ENCODE data around the gene DPYSL5.

The DPYSL5 gene

DNA sequence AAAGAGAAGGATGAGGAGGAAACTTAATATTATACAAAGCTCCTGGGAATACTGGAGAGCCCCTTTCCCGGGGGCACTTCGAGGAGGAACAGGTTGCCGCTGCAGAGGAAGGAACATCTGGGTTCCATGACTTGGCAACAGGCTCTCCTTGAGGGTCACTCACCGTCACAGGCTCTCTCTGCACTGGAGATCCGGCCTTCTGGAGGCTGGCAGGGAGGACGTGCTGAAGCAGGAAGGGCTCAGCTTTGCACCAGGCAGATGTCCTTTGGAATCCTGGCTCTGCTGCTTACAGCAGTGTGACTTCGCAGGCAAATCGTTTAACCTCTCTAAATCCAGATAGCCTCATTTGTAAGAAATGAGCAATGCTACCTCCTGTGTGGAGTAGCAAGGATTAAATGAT lies 2.9 kb upstream of the DPYSL5 start:
- DNase-seq (ENCODE audit: low read depth in 2 of 2): no peak

DNA sequence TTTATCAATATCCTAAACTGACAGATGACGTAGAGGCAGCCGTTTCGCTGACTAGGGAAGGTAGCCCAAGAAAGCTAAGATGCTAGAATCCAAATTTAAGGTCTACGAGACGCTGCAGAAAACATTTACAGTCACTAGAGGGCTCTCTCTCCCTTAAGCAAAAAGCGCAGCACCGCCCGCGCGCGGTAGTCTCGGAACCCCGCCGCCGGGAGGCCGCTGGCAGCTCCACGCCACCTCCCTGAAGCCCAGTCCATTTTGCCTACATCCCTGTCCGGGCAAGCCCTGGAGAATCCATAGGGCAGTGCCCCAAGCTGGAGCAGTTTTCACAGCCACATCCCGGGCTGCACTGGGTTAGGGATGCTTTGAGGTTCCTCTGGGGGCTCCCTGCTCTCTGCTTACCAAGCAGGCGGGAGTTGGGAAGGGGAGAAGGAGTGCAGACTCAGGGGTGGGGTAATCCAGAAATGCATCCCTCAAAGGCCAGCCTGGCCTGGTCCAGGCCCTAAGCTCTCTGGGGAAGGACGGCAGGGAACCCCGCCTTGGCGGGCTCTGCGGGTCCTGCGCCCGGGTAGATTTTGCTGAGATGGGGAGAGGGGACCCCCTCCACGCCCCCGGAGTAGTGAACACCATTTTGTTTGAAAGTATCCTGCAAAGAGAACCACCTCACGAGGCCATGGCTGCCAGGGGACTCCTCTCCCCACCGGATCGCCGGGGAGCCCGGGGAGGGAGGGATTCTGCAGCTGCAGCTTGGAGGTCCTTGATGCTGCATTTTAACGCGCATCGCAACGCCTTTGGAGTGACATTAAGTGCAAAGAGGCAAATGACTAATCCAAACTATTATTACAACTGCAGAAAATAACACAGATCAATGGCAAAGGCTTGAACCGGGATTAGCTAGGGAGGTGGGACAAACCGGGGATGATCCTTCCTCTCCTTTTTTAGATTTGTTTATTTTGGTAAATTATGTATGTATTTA lies 1.3 kb upstream of the DPYSL5 start:
- peak; percentile 22 to 25 for DNase-seq (ENCODE audit: low read depth in 2 of 2)

- DNase-seq (ENCODE audit: low read depth in 2 of 2): no peak
Measured at GRCh38 chr2:26847307-26847654, 651 bp upstream of the DPYSL5 start.

GRCh38 chr2:26848336-26849055 lies 564 bp downstream of the DPYSL5 start:
- no peak for DNase-seq (ENCODE audit: low read depth in 2 of 2)

GRCh38 chr2:26849056-26849999 lies 1.4 kb downstream of the DPYSL5 start:
- DNase-seq (ENCODE audit: low read depth in 2 of 2): no peak

- no peak for DNase-seq (ENCODE audit: low read depth in 2 of 2)
Measured at GRCh38 chr2:26850000-26850431, 2.1 kb downstream of the DPYSL5 start.

- DNase-seq (ENCODE audit: low read depth in 2 of 2): no peak
Measured at GRCh38 chr2:26850505-26850904, 2.6 kb downstream of the DPYSL5 start.

GRCh38 chr2:26852405-26853306 lies 4.7 kb downstream of the DPYSL5 start:
- DNase-seq (ENCODE audit: low read depth in 2 of 2): peak; percentile 20 to 32

DNA sequence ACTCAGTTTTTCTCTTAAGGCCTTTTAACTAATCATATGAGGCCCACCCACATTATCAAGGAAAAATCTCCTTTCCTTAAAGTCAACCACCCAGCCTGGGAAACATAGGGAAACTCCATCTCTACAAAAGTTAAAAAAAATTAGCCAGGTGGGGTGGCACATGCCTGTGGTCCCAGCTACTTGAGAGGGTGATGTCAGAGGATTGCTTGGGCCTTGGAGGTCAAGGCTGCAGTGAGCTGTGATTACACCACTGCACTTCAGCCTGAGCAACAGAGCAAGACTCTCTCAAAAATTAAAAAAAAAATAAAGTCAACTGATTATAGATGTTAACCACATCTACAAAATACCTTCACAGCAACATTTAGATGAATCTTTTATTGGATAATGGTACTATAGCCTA lies 5.8 kb downstream of the DPYSL5 start:
- DNase-seq (ENCODE audit: low read depth in 2 of 2): no peak

DNA sequence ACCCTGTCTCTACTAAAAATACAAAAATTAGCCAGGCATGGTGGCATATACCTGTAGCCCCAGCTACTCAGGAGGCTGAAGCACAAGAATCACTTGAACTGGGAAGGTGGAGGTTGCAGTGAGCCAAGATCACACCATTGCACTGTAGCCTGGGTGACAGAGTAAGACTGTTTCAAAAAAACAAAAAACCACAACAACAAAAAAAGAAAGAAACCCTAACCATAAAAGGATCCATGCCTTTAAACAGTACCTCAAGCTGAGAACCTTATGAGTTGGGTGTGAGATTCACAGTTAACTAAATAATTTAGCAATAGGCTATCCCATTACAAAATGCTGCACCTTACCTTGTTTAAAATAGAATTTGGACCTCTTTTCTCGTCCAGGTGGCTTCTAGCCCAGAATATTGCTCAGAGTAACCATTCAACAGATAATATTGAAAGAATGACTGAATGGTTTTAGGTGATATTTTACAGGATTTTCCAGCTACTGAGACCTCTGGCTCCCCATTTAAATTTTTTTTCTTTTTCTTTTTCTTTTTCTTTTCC lies 6.4 kb downstream of the DPYSL5 start:
- DNase-seq (ENCODE audit: low read depth in 2 of 2): no peak

GRCh38 chr2:26855466-26855865 lies 7.5 kb downstream of the DPYSL5 start:
- DNase-seq (ENCODE audit: low read depth in 2 of 2): no peak

- DNase-seq (ENCODE audit: low read depth in 2 of 2): no peak
Measured at GRCh38 chr2:26859622-26860021, 11.7 kb downstream of the DPYSL5 start.

- no peak for DNase-seq (ENCODE audit: low read depth in 2 of 2)
Measured at GRCh38 chr2:26860211-26860850, 12.4 kb downstream of the DPYSL5 start.

DNA sequence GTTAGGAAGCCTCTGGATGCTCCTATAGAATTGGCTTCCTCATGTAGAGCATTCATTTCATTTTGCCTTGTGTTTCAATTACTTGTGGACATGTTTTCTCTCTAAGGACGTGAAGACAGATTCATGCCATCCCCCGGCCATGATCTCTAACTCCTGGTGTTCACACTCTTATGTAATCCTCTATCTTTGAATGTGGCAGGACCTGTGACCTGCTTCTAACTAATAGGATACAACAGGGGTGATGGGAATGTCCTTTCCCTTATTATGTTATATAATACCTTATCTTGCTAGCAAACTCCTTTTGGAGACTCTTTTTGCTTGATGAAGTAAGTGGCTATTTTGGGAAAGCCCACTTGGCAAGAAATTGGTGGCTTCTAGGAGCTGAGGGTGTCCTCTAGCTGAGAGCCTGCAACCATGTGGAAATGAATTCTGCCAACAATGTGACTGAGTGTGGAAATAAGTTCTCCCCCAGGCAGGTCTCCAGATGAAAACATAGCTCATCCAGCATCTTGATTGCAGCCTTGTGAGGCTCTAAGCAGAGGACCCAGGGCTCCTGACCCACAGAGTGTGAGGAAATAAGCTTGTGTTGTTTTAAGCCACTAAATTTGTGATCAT lies 13.8 kb downstream of the DPYSL5 start:
- no peak for DNase-seq (ENCODE audit: low read depth in 2 of 2)

GRCh38 chr2:26864226-26864625 lies 16.3 kb downstream of the DPYSL5 start:
- DNase-seq (ENCODE audit: low read depth in 2 of 2): no peak

DNA sequence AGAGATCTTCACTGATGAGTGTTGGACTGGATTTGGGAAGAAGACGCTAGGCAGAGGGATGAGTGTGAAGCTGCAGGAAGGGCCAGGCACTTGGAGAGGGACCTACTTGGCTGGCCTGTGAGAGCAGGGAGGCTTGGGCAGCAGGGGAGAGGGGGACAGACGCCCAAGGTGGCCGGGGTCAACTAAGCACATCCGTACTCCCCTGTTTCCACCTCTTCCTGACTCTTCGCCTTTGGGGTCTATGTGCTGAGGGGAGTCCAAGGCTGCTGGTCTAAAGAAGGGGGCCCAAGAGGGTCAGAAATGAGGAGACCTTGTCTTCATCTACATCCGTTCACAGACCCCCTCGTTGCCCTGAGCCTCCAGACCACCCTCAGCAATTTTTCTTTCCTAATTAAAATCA lies 16.7 kb downstream of the DPYSL5 start:
- no peak for DNase-seq (ENCODE audit: low read depth in 2 of 2)

- no peak for DNase-seq (ENCODE audit: low read depth in 2 of 2)
Measured at GRCh38 chr2:26870585-26871095, 22.7 kb downstream of the DPYSL5 start.

DNA sequence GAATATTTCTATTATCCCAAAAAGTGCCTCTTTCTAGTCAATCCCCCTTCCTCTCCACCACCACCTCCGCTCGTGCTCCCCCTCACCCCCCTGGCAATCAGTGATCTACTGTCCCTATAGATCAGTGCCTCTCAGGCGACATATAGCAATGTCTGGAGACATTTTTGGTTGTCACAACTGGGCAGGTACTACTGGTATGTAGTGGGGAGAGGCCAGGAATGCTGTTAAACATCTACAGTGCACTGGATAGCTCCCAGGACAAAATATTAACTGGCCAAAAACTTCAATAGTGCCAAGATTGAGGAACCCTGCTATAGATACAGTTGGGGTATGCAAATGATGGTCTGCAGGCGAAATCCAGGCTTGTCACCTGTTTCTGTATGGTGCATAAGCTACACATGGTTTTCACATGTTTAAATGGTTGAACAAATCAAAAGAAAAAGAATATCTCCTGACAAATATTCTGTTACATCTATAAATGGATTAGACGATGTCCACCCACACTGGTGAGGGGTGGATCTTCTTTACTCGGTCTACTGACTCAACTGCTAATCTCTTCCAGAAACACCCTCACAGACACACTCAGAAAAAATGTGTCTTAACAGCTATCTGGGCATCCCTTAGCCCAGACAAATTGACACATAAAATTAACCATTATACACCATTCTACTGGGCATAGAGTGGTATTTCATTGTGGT lies 25.5 kb downstream of the DPYSL5 start:
- DNase-seq (ENCODE audit: low read depth in 2 of 2): no peak

GRCh38 chr2:26874514-26874913 lies 26.6 kb downstream of the DPYSL5 start:
- DNase-seq (ENCODE audit: low read depth in 2 of 2): no peak
